Sigmoid colon (tissue), 3 donors: Measurements from ENCODE around the gene KAT2B.

Experiments used
- POLR2A ChIP-seq, 2 donors: fragments of 450-650 bp; IDR thresholded peaks; one replicate each; pipeline ENCODE4 v1.6.1; 2016; ENCODE audit warnings: antibody characterized with exemption in 2 of 2, mild to moderate bottlenecking in 2 of 2, moderate library complexity in 2 of 2
- TF ChIP-seq, protein P1 (sequence below), 4 experiments: fragments of 450-650 bp in 3 of 4; fragments of 200-600 bp in 1 of 4; IDR thresholded peaks; one replicate each; pipeline ENCODE4 v1.5.1; 2016 to 2019; ENCODE audit warnings: antibody characterized with exemption in 4 of 4, mild to moderate bottlenecking in 3 of 4, moderate library complexity in 2 of 4

DNA sequence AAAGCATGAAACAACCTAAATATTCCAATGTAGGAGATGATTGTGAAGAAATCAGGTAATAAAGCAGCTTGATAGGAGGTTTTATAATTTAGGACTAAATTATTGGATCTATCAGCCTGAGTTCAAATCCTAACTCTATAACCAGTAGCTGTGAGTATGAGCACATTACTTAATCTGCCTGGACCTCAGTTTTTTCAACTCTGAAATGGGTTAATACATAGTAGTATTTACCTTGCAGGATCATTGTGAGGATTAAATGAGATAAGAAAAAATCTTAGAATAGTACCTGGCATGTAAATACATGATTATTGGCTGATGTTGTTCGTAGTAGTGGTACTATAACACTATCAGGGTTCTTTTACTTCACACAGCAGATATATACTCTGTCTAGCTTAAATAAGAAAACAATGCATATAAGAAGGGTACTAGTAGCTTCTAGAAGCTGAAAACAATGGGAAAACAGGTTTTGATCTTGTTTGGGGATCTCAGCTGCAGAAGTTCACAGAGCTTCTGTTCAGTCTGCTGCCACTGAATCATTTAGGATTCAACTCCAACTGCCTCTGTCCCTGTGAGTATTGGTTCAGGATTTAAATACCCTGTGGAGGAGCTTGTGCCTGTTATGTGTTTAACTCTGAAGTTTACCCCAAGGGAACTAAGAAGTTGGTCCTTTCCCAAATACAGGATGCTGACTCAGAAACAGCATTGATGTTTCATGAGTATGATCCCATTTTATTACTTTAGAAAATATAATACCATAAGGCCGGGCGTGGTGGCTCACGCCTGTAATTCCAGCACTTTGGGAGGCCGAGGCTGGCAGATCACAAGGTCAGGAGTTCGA is 34.2 kb downstream of the KAT2B start:
- TF ChIP-seq, protein P1, sequence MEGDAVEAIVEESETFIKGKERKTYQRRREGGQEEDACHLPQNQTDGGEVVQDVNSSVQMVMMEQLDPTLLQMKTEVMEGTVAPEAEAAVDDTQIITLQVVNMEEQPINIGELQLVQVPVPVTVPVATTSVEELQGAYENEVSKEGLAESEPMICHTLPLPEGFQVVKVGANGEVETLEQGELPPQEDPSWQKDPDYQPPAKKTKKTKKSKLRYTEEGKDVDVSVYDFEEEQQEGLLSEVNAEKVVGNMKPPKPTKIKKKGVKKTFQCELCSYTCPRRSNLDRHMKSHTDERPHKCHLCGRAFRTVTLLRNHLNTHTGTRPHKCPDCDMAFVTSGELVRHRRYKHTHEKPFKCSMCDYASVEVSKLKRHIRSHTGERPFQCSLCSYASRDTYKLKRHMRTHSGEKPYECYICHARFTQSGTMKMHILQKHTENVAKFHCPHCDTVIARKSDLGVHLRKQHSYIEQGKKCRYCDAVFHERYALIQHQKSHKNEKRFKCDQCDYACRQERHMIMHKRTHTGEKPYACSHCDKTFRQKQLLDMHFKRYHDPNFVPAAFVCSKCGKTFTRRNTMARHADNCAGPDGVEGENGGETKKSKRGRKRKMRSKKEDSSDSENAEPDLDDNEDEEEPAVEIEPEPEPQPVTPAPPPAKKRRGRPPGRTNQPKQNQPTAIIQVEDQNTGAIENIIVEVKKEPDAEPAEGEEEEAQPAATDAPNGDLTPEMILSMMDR (IDR thresholded peaks at IDR 0.05) = no peak
- no peak for TF ChIP-seq POLR2A (IDR thresholded peaks at IDR 0.05)
